GM18507 (cell line): ENCODE measurements around the gene OR10AD1.
"Not testable (repeated sequence)": the region's sequence is repeated elsewhere in the genome, so short reads cannot be mapped to it uniquely, and the experiment has no call there.

ENCODE experiments used
- DNase-seq: peaks from one replicate; pipeline ENCODE4 v3.0.0; 2011; ENCODE audit warnings: low read depth; ENCODE audit not compliant: insufficient read length; ENCODE audit errors: extremely low spot score
- FAIRE-seq: peaks from 2 replicates; lab custom pipeline; 2011; peaks lifted over from hg19 to GRCh38; lab: Jason Lieb, UNC

OR10AD1 gene

DNA sequence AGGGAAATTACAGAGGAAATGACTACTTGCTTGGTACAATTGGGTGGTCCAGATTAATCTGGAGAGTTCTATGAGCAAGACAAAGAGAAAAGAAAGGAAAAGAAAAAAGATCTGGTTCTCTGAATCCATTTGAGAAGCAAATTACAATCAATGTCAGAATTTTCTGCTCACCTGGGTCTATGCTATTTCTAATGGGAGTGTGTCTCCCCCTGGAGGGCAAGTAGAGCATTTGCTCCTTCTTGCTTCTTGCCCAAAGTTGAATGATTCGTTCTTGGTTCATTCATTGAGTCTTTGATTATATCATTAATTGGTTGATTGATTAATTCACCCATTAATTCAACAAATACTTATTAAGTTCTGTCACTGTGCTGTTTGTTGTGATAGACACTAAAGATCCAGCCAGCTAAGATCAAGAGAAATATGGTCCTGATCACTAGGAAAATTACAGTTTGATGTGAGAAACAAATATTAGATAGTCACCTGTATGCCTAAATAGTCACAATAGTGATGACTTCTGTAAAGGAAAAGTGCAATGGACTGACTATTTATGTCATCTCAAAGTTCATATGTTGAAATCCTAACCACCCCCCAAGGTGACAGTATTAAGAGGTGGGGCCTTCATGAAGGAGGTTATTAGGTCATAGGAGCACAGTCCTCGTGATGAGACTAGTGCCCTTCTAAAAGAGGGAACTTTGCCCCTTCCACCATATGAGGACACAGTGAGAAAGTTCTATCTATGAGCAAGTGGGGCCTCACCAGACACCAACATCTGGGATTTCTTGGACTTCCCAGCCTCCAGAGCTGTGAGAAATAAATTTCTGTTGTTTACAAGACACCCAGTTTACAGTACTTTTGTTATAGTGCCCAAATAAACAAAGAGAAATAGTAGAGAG lies 37.8 kb downstream of the OR10AD1 start:
- FAIRE-seq: peak; percentile 87
- peak; percentile 22 for DNase-seq

DNA sequence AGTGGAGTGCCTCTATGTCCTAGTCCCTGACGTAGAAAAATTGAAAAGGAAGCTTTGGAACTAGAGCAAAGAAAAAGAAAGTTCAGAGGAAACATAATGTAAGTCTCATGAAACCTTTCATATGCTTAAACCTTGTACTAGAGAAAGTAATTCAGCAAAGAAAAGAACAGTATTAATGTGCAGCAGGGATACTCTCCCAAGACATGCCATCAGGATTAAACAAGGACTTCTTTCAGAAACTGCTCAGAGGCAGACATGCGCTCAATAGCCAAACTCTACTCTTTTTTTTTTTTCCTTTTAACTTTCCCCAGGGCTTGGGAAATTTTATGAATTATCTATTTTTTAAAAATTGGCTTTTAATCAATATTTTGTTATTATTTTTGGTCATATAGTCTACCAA lies 38.6 kb downstream of the OR10AD1 start:
- DNase-seq (no peak), FAIRE-seq (no peak)

DNA sequence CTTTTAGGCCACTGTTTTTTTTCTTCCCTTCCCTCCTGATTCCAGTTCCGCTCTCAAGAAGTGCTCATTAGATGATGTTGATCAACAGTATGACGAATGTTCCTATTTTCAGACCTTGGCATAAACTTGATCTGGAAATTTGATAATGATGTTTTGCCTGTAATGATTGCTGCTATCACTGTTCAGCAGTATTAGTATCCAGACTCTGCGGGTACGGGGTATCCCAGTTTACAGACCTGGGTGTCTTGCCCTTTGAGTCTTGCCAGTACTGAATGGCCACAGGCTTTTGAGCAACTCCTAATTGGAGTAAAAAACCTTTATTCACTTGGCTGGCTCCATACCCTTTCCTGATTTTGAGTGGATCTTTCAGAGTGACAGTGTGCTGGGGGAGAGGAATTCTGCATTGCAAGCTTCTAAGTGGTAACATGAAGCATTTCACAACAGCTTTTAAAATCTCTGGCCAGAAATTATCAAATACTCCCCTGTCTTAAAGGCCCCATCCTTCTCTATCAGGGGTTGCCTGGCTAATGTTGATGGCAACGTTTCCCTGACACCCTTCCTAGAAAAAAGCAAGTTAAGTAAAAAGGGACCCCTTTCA lies 39.8 kb downstream of the OR10AD1 start:
- FAIRE-seq (no peak), DNase-seq (no peak)

DNA sequence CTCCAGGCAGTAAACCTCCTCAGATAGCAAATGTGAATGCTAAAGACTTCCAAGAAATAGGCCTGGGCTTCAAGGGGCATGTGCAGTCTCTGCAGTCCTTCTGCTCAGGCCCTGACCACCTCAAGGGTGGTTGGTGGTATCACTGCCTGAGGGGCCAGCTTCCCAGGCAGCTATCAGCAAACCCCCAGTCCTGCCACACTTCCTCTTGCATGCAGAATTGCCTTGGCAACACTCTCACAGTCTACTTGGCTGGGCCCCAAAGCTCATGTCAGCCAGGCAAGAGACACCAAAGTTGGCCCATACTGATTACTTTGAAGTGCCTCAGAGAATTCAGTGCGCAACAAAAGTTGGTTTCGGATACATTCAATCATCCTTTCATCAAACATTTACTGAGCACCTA lies 42.3 kb downstream of the OR10AD1 start:
- no peak for DNase-seq
- FAIRE-seq: no peak

DNA sequence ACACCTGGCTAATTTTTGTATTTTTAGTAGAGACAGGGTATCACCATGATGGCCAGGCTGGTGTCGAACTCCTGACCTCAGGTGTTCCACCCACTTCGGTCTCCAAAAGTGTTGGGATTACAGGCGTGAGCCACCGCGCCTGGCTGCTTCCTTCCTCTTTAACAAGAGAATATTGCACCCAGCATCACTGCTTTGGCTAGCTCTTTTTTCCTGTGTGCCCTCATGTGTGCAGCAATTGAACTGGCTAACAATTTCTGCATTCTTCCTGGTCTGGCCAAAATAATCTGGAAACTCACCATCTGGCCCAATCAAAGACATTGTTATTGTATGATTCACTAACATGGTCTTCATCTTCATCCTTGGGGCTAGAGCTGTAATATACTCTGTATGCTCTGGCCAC lies 43.0 kb downstream of the OR10AD1 start:
- DNase-seq (no peak), FAIRE-seq (no peak)

DNA sequence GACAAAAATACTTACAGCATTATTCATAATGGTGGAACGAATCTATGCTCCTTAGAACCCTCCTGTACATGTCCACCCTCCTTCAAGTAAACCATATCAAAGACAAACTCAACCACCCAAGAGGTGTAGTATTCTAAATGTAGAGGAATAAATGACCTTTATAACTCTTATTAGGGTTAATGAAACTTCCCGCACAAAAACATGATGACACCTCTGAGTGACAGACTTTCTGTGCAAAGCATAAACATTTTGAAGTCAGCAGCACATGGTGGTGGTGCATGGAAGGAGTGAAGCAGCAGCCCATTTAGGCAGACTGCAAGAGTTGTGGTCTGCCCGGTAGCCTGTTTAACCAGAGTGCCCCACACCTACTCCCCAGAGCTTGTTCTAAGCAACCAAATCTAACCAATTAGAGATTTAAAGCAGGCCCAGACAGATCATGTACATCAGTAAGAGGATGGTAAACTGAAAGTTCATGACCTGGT lies 45.2 kb downstream of the OR10AD1 start:
- no peak for DNase-seq
- no peak for FAIRE-seq

DNA sequence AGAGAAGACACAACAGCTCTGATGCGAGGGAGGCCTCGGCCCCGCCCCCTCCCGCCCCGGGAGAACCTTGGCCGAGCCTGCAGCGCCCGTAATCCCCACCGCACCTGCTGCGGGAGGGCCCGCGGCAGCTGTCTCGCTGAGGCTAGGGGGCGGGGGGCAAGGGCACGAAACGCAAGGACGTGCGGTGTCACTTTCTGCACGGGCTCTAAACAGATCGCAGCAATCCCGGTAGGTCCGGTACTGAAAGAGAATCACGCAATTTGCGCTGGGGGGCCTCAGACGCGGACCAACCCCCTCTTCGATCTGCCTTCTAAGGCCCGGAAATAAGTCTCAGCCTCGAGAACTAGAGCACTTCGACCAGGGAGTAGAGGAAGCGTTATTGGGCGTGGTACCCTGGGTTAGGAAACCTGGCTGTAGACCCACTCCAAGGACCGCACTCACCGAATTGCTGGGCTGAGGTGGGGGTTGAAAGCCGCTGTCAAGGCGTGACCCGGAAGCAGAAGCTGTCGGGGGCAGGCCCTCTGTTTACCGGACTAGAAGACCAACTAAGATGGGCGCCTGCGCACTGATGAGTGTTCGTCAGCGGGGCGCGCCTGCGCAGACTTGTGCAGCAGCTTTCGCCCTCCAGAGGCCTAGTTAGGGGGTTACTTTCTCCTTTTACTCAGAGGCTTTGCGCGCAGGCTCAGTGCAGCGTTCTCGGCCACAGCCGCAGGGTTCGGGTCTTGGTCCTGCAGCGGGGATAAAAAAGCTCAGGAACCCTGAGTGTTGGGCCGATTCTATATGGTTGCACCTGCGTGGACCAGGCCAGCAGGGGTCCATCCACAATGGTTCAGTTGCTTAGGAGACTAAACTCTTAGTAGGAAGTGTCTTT lies 45.8 kb downstream of the OR10AD1 start, which contains the start of gene ASB8:
TSS of gene ASB8 (minus strand) at position 498 of the 871 bp plus-strand sequence. CDS start 4,019 bp downstream, outside the sequence.
- DNase-seq (peak; percentile 91), FAIRE-seq (peak; percentile 99)

DNA sequence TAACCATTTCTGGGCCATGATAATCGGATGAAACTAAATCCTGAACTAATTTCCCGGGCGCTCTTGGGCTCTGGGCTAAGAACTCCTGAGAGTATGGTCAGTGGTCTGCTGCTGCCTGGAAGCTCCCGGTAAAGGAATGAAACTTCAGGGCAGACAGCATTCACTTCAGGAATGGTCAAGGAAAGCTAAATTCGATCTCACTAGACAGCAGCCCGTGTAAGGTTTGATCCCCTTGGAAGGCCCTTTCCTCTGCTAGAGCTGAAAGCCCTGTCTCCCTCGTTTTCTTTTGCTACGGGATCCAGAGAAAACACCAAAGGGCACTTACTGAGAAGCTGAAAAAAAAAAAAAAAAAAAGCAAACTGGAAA lies 46.5 kb downstream of the OR10AD1 start:
- no peak for DNase-seq
- no peak for FAIRE-seq

DNA sequence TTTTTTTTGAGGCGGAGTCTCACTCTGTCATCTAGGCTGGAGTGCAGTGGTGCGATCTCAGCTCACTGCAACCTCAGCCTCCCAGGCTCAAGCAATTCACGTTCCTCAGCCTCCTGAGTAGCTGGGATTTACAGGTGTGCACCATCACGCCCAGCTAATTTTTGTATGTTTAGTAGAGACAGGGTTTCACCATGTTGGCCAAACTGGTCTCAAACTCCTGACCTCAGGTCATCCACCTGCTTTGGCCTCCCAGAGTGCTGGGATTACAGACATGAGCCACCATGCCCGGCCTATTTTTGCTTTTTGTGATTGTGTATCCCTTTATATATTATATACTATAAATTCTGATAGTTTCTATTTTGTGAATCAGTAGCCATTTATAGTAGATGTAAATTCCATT lies 47.3 kb downstream of the OR10AD1 start:
- DNase-seq, FAIRE-seq: not testable (repeated sequence)
